Measurements from ENCODE around the gene MXD3. TPM values are rescaled to one million over a fixed set of nuclear protein-coding genes. Genes with fewer than 3 reads are reported as not detected.

Gene MXD3
- total and polyA plus RNA-seq, 4 donors: 7.4 to 29.0 (median 12.9) TPM

GRCh38 chr5:177311392-177311722 is 341 bp downstream of the MXD3 start:
- no peak overlapping the region for H3K9ac ChIP-seq (ENCODE audit: insufficient read depth in 1 of 2, low read length in 2 of 2)
- WGBS, 2 donors: 1 to 2% methylated on average over 23 of the region's 23 CpGs
- DNase-seq: no peak
- no peaks in the 10 kb centered on the region for H3K9me3 ChIP-seq (ENCODE audit: control insufficient read depth in 4 of 4, insufficient read depth in 3 of 4, low read length in 3 of 4)
- H3K27me3 ChIP-seq (ENCODE audit: control insufficient read depth in 3 of 3, insufficient read depth in 3 of 3, low read length in 2 of 3): no peaks in the 10 kb centered on the region
- H3K4me1 ChIP-seq (ENCODE audit: control insufficient read depth in 5 of 5, insufficient read depth in 5 of 5, low read length in 5 of 5): peaks cover 0 to 34% (median 12%) of the 10 kb centered on the region in 5 donors
- no peak for TF ChIP-seq CTCF (IDR thresholded peaks at IDR 0.05; ENCODE audit: control extremely low read depth, extremely low read depth)
- no peak for ATAC-seq (ENCODE audit: insufficient read depth, low FRiP score)
- peaks cover 0 to 11% (median 4%) of the 10 kb centered on the region in 4 donors for H3K36me3 ChIP-seq (ENCODE audit: control insufficient read depth in 4 of 4, insufficient read depth in 4 of 4, low read length in 4 of 4)
- no peak overlapping the region for H3K4me3 ChIP-seq
- H3K27ac ChIP-seq (ENCODE audit: low read depth in 1 of 2, low read length in 1 of 2): no peak overlapping the region

- Histone ChIP-seq H3K36me3 (ENCODE audit: control insufficient read depth in 4 of 4, insufficient read depth in 4 of 4, low read length in 4 of 4) (peaks cover 0 to 13% (median 5%) of the 10 kb centered on the region in 4 donors), H3K9me3 (ENCODE audit: control insufficient read depth in 4 of 4, insufficient read depth in 3 of 4, low read length in 3 of 4) (no peaks in the 10 kb centered on the region), H3K27ac (ENCODE audit: low read depth in 1 of 2, low read length in 1 of 2) (no peak overlapping the region), H3K27me3 (ENCODE audit: control insufficient read depth in 3 of 3, insufficient read depth in 3 of 3, low read length in 2 of 3) (no peaks in the 10 kb centered on the region), H3K9ac (ENCODE audit: insufficient read depth in 1 of 2, low read length in 2 of 2) (no peak overlapping the region), H3K4me1 (ENCODE audit: control insufficient read depth in 5 of 5, insufficient read depth in 5 of 5, low read length in 5 of 5) (peaks cover 0 to 34% (median 12%) of the 10 kb centered on the region in 5 donors), H3K4me3 (no peak overlapping the region)
- ATAC-seq (ENCODE audit: insufficient read depth, low FRiP score) (no peak), DNase-seq (peak; percentile 40 to 56 (median 42))
- 14 to 16% methylated on average over 13 to 18 of the region's 20 CpGs for WGBS, 2 donors
- no peak for TF ChIP-seq CTCF (IDR thresholded peaks at IDR 0.05; ENCODE audit: control extremely low read depth, extremely low read depth)
Observed at GRCh38 chr5:177310757-177311391, 824 bp downstream of the MXD3 start.

- ATAC-seq (ENCODE audit: insufficient read depth, low FRiP score) (no peak), DNase-seq (no peak)
- no peaks in the 10 kb centered on the region for H3K9me3 ChIP-seq (ENCODE audit: control insufficient read depth in 4 of 4, insufficient read depth in 3 of 4, low read length in 3 of 4)
- no peaks in the 10 kb centered on the region for H3K27me3 ChIP-seq (ENCODE audit: control insufficient read depth in 3 of 3, insufficient read depth in 3 of 3, low read length in 2 of 3)
- H3K9ac ChIP-seq (ENCODE audit: insufficient read depth in 1 of 2, low read length in 2 of 2): no peak overlapping the region
- 92% methylated on average over 13 of the region's 13 CpGs for WGBS, 2 donors
- H3K4me1 ChIP-seq (ENCODE audit: control insufficient read depth in 5 of 5, insufficient read depth in 5 of 5, low read length in 5 of 5): peaks cover 0 to 34% (median 12%) of the 10 kb centered on the region in 5 donors
- H3K27ac ChIP-seq (ENCODE audit: low read depth in 1 of 2, low read length in 1 of 2): no peak overlapping the region
- peaks cover 0 to 15% (median 10%) of the 10 kb centered on the region in 4 donors for H3K36me3 ChIP-seq (ENCODE audit: control insufficient read depth in 4 of 4, insufficient read depth in 4 of 4, low read length in 4 of 4)
- H3K4me3 ChIP-seq: no peak overlapping the region
- no peak for TF ChIP-seq CTCF (IDR thresholded peaks at IDR 0.05; ENCODE audit: control extremely low read depth, extremely low read depth)
Observed at GRCh38 chr5:177310332-177310731, 1.4 kb downstream of the MXD3 start.
